SIG-M5 (cell line): ENCODE results near the gene TMEM174.

Experiments used
- DNase-seq: peaks from one replicate; lab custom pipeline; 2025; lab: John Stamatoyannopoulos, UW

TMEM174 gene

GRCh38 chr5:73153513-73153912 is 19.5 kb upstream of the TMEM174 start:
- DNase-seq: no peak

- no peak for DNase-seq
Observed at GRCh38 chr5:73154208-73155006, 18.6 kb upstream of the TMEM174 start.

- no peak for DNase-seq
Observed at GRCh38 chr5:73155271-73156222, 17.4 kb upstream of the TMEM174 start.

GRCh38 chr5:73157414-73158303 is 15.3 kb upstream of the TMEM174 start:
- no peak for DNase-seq

GRCh38 chr5:73158313-73158712 is 14.7 kb upstream of the TMEM174 start:
- no peak for DNase-seq

GRCh38 chr5:73160239-73160671 is 12.7 kb upstream of the TMEM174 start:
- peak; percentile 53 for DNase-seq

- no peak for DNase-seq
Observed at GRCh38 chr5:73170522-73170921, 2.5 kb upstream of the TMEM174 start.

- DNase-seq: no peak
Observed at GRCh38 chr5:73171495-73171894, 1.5 kb upstream of the TMEM174 start.

- no peak for DNase-seq
Observed at GRCh38 chr5:73174100-73174815, 1.3 kb downstream of the TMEM174 start.

- DNase-seq: no peak
Observed at GRCh38 chr5:73176250-73176649, 3.3 kb downstream of the TMEM174 start.

GRCh38 chr5:73178265-73178664 is 5.3 kb downstream of the TMEM174 start:
- no peak for DNase-seq

GRCh38 chr5:73179730-73180129 is 6.7 kb downstream of the TMEM174 start:
- no peak for DNase-seq

GRCh38 chr5:73180566-73180965 is 7.6 kb downstream of the TMEM174 start:
- DNase-seq: no peak

GRCh38 chr5:73182307-73182706 is 9.3 kb downstream of the TMEM174 start:
- DNase-seq: no peak

GRCh38 chr5:73183000-73183399 is 10.0 kb downstream of the TMEM174 start:
- no peak for DNase-seq

GRCh38 chr5:73183481-73183891 is 10.5 kb downstream of the TMEM174 start:
- DNase-seq: no peak

- no peak for DNase-seq
Observed at GRCh38 chr5:73186976-73187375, 14.0 kb downstream of the TMEM174 start.

- DNase-seq: no peak
Observed at GRCh38 chr5:73188764-73189531, 16.0 kb downstream of the TMEM174 start.

- DNase-seq: no peak
Observed at GRCh38 chr5:73189871-73190376, 16.9 kb downstream of the TMEM174 start.

GRCh38 chr5:73192370-73192769 is 19.4 kb downstream of the TMEM174 start:
- no peak for DNase-seq
